ENCODE measurements around the gene ARSD.
"Not testable (repeated sequence)": the region's sequence is repeated elsewhere in the genome, so short reads cannot be mapped to it uniquely, and the experiment has no call there.

ARSD gene

GRCh38 chrX:2889706-2890490 is 39.2 kb downstream of the ARSD start:
- DNase-seq = not testable (repeated sequence)

- DNase-seq = no peak
These were observed 40.0 kb downstream of the ARSD start for GRCh38 chrX:2889045-2889605.

- no peak for DNase-seq
These were observed 40.8 kb downstream of the ARSD start for GRCh38 chrX:2888309-2888708.

GRCh38 chrX:2883770-2884169 is 45.4 kb downstream of the ARSD start:
- DNase-seq = no peak

GRCh38 chrX:2879670-2880069 is 49.5 kb downstream of the ARSD start:
- DNase-seq = no peak

GRCh38 chrX:2878563-2878962 is 50.6 kb downstream of the ARSD start:
- DNase-seq = no peak

- DNase-seq = no peak
These were observed 53.2 kb downstream of the ARSD start for GRCh38 chrX:2875798-2876399.

GRCh38 chrX:2875136-2875481 is 54.0 kb downstream of the ARSD start:
- no peak for DNase-seq

GRCh38 chrX:2874222-2875135 is 54.7 kb downstream of the ARSD start:
- DNase-seq = no peak

GRCh38 chrX:2872671-2873277 is 56.4 kb downstream of the ARSD start:
- no peak for DNase-seq

GRCh38 chrX:2871831-2872230 is 57.3 kb downstream of the ARSD start:
- no peak for DNase-seq

- DNase-seq = no peak
These were observed 58.5 kb downstream of the ARSD start for GRCh38 chrX:2870650-2871049.

- no peak for DNase-seq
These were observed 61.9 kb downstream of the ARSD start for GRCh38 chrX:2867206-2867605.

- DNase-seq = no peak
These were observed 65.5 kb downstream of the ARSD start for GRCh38 chrX:2863646-2864045.

- no peak for DNase-seq
These were observed 66.7 kb downstream of the ARSD start for GRCh38 chrX:2862404-2862803.

- no peak for DNase-seq
These were observed 69.8 kb downstream of the ARSD start for GRCh38 chrX:2859197-2859797.

- no peak for DNase-seq
These were observed 71.6 kb downstream of the ARSD start for GRCh38 chrX:2857566-2857965.

GRCh38 chrX:2855761-2856160 is 73.4 kb downstream of the ARSD start:
- DNase-seq = no peak

- no peak for DNase-seq
These were observed 74.2 kb downstream of the ARSD start for GRCh38 chrX:2854918-2855317.

All from NCI-H187 treated with DMSO at 0.1 percent for 48 hours (cell line).